ENCODE measurements around the gene IGF2BP1. TPM values are rescaled to one million over a fixed set of nuclear protein-coding genes. Genes with fewer than 3 reads are reported as not detected.
A peak's percentile ranks its signal among the peaks of the same experiment; 100 is the strongest.

IGF2BP1 gene
- total RNA-seq, 1 experiment from 2014 or later = 1.3 TPM

DNA sequence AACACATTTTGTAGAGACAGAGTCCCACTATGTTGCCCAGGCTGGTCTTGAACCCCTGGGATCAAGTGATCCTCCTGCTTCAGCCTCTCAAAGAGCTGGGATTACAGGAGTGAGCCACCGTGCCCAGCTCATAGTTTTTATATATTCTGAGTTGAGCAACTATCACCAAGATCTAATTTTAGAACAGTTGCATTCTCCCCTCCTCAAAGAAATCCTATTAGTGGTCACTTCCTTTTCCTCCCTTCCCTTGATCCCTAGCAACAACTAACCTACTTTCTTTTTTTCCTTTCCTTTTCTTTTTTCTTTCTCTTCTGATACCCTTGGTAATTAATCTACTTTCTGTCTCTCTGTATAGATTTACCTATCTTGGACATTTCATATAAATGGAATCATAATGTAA lies 73.9 kb downstream of the IGF2BP1 start:
- no peak for DNase-seq
- no peak for ATAC-seq
- no peaks in the 10 kb centered on the region for H3K9me2 ChIP-seq (replicated peaks; ENCODE audit: low read length)
- TF ChIP-seq EZH2phosphoT487 (IDR thresholded peaks at IDR 0.05; ENCODE audit: borderline replicate concordance, low read length) = no peak
- TF ChIP-seq, protein P1, sequence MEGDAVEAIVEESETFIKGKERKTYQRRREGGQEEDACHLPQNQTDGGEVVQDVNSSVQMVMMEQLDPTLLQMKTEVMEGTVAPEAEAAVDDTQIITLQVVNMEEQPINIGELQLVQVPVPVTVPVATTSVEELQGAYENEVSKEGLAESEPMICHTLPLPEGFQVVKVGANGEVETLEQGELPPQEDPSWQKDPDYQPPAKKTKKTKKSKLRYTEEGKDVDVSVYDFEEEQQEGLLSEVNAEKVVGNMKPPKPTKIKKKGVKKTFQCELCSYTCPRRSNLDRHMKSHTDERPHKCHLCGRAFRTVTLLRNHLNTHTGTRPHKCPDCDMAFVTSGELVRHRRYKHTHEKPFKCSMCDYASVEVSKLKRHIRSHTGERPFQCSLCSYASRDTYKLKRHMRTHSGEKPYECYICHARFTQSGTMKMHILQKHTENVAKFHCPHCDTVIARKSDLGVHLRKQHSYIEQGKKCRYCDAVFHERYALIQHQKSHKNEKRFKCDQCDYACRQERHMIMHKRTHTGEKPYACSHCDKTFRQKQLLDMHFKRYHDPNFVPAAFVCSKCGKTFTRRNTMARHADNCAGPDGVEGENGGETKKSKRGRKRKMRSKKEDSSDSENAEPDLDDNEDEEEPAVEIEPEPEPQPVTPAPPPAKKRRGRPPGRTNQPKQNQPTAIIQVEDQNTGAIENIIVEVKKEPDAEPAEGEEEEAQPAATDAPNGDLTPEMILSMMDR (conservative IDR thresholded peaks at IDR 0.05; ENCODE audit: low read depth, low read length) = no peak
- no peak for TF ChIP-seq EZH2 (IDR thresholded peaks at IDR 0.05; ENCODE audit: low read length, unreplicated experiment)
- no peaks in the 10 kb centered on the region for H3K9me3 ChIP-seq (ENCODE audit: low read length)
- ChIA-PET POLR2A (ENCODE audit: unreplicated experiment) (no interaction called here), CTCF (no interaction called here)
- intact Hi-C loops (cut with micrococcal nuclease) = no loop called here
- no peaks in the 10 kb centered on the region for H3K36me3 ChIP-seq (ENCODE audit: low read depth, low read length)
- no peaks in the 10 kb centered on the region for H3K27me3 ChIP-seq (ENCODE audit: low read length)
- no peak overlapping the region for H3K4me2 ChIP-seq (ENCODE audit: low read length)
- H2AFZ ChIP-seq (ENCODE audit: low read length) = no peak overlapping the region
- no TSS peak for BruUV-seq (replicated peaks)
- no peaks in the 10 kb centered on the region for H3F3A ChIP-seq (ENCODE audit: low read length, unreplicated experiment)
- peaks cover 11% of the 10 kb centered on the region for H3K4me1 ChIP-seq (ENCODE audit: insufficient read depth, low read length)
- no peak overlapping the region for H3K4me3 ChIP-seq (ENCODE audit: low read length)
- no peaks in the 10 kb centered on the region for H3K79me2 ChIP-seq (ENCODE audit: low read length)
- H3K27ac ChIP-seq (ENCODE audit: low read length) = no peak overlapping the region
- no peaks in the 10 kb centered on the region for H4K20me1 ChIP-seq (ENCODE audit: low read length)
- H3K9ac ChIP-seq (ENCODE audit: low read length) = no peak overlapping the region

DNA sequence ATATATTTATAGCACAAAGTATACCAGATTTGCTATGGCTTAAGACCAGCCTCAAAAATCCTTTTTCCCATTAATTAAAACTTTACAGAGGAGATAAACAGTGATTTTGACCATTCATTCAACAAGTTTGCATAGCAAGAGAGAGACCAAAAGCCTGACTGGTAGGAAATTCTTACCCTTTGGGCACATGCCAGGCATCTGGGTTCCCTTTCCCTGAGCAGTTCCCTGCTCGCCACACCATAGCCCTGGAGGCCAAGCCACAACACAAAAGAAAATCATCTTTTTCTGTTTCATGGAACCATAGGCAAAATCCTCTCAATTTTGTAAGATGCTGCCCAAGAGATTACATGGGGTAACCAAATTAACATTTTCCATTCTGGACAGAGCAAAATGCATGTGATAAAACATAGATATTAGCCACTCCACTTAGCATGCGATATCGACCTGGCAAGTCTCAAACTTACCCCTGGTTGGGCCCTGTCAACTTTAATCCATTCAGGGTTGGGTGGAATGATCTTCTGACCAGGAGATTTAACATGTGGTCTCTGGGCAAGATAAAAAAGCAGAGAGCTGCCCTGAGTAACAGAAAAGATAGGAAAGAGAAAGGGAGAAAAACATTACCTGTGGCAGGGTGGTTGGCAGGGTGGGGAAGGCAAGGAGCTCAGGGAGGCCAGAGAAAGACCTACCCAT lies 77.8 kb downstream of the IGF2BP1 start:
- no peaks in the 10 kb centered on the region for H3K9me2 ChIP-seq (replicated peaks; ENCODE audit: low read length)
- ChIA-PET POLR2A (ENCODE audit: unreplicated experiment) (no interaction called here), CTCF (no interaction called here)
- H3K27me3 ChIP-seq (ENCODE audit: low read length) = no peaks in the 10 kb centered on the region
- no peaks in the 10 kb centered on the region for H3K36me3 ChIP-seq (ENCODE audit: low read depth, low read length)
- no peaks in the 10 kb centered on the region for H3F3A ChIP-seq (ENCODE audit: low read length, unreplicated experiment)
- H3K4me1 ChIP-seq (ENCODE audit: insufficient read depth, low read length) = peaks cover 25% of the 10 kb centered on the region
- no peak overlapping the region for H3K9ac ChIP-seq (ENCODE audit: low read length)
- H3K27ac ChIP-seq (ENCODE audit: low read length) = no peak overlapping the region
- intact Hi-C loops (cut with micrococcal nuclease) = no loop called here
- no peaks in the 10 kb centered on the region for H3K9me3 ChIP-seq (ENCODE audit: low read length)
- H4K20me1 ChIP-seq (ENCODE audit: low read length) = no peaks in the 10 kb centered on the region
- H3K4me2 ChIP-seq (ENCODE audit: low read length) = no peak overlapping the region
- TF ChIP-seq, protein P1 (conservative IDR thresholded peaks at IDR 0.05; ENCODE audit: low read depth, low read length) = no peak
- TF ChIP-seq EZH2phosphoT487 (IDR thresholded peaks at IDR 0.05; ENCODE audit: borderline replicate concordance, low read length) (no peak), EZH2 (IDR thresholded peaks at IDR 0.05; ENCODE audit: low read length, unreplicated experiment) (no peak)
- no peak overlapping the region for H2AFZ ChIP-seq (ENCODE audit: low read length)
- BruUV-seq (replicated peaks) = no TSS peak
- no peak overlapping the region for H3K4me3 ChIP-seq (ENCODE audit: low read length)
- H3K79me2 ChIP-seq (ENCODE audit: low read length) = no peaks in the 10 kb centered on the region
- ATAC-seq = no peak
- no peak for DNase-seq

DNA sequence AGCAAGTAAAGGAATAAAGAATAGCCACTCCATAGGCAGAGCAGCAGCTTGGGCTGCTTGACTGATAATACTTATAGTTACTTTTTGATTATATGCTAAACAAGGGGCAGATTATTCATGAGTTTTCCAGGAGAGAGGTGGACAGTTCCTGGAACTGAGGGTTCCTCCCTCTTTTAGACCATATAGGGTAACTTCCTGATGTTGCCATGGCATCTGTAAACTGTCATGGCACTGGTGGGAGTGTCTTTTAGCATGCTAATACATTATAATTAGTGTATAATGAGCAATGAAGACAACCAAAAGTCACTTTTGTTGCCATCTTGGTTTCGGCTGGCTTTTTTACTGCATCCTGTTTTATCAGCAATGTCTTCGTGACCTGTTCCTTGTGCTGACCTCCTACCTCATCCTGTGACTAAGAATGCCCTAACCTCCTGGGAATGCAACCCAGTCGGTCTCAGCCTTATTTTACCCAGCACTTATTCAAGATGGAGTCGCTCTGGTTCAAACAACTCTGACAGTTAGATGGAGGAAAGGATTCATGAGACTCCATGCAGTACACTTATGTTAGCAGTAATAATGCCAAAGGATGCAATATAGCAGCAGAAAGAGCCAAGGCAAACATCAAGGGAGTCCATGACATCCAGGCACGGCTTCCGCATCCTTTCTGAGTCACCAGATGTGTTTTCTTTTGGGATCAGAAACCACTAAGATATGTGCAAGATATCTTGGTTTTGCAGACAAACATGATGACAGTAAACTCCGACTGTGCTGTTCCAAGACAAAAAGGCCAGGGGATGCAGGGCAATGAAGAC lies 79.6 kb downstream of the IGF2BP1 start:
- Histone ChIP-seq H3K4me2 (ENCODE audit: low read length) (peak overlapping the region; percentile 39), H3K27ac (ENCODE audit: low read length) (peak overlapping the region; percentile 68)

More for the DNA sequence above, 79.6 kb downstream of the IGF2BP1 start:
- Histone ChIP-seq H2AFZ (ENCODE audit: low read length) (peak overlapping the region; percentile 46), H3F3A (ENCODE audit: low read length, unreplicated experiment) (no peaks in the 10 kb centered on the region), H3K4me1 (ENCODE audit: insufficient read depth, low read length) (peaks cover 25% of the 10 kb centered on the region), H3K27me3 (ENCODE audit: low read length) (no peaks in the 10 kb centered on the region), H4K20me1 (ENCODE audit: low read length) (no peaks in the 10 kb centered on the region), H3K9ac (ENCODE audit: low read length) (no peak overlapping the region), H3K79me2 (ENCODE audit: low read length) (no peaks in the 10 kb centered on the region), H3K36me3 (ENCODE audit: low read depth, low read length) (no peaks in the 10 kb centered on the region), H3K9me2 (replicated peaks; ENCODE audit: low read length) (no peaks in the 10 kb centered on the region), H3K9me3 (ENCODE audit: low read length) (no peaks in the 10 kb centered on the region), H3K4me3 (ENCODE audit: low read length) (peak overlapping the region; percentile 6; the same call in 1 of the 2 replicates)
- ChIA-PET POLR2A (ENCODE audit: unreplicated experiment) (no interaction called here), CTCF (no interaction called here)
- no TSS peak for BruUV-seq (replicated peaks)
- TF ChIP-seq EZH2phosphoT487 (IDR thresholded peaks at IDR 0.05; ENCODE audit: borderline replicate concordance, low read length) (no peak), EZH2 (IDR thresholded peaks at IDR 0.05; ENCODE audit: low read length, unreplicated experiment) (no peak)
- TF ChIP-seq, protein P1 (conservative IDR thresholded peaks at IDR 0.05; ENCODE audit: low read depth, low read length) = no peak
- intact Hi-C loops (cut with micrococcal nuclease) = no loop called here
- peak; percentile 97 for DNase-seq
- peak; percentile 99 for ATAC-seq
